Measurements from ENCODE around the gene FBXO30.

The FBXO30 gene

DNA sequence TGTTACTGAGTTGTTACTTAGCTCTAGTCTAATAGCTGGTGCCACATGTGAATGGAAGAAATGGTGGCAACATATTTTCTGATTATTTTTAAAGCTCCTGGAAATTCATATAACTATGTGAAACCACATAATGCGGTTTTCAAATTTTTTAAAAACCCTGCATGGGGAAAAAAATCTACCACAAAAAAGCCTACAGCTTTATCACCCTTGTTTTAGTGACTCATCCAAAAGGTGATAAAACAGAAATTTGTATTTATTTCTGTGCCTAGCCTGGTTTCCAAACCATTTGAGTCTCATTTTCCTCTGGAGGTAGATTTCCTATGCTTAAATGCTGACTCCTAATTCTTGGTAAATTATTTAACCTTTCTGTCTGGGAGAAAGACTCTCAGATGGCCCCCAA, 5.4 kb upstream of the FBXO30 start:
- DNase-seq (ENCODE audit: low spot score), result no peak
- Histone ChIP-seq H3K27ac (no peak overlapping the region), H3K4me3 (no peak overlapping the region)
- TF ChIP-seq, protein P1, sequence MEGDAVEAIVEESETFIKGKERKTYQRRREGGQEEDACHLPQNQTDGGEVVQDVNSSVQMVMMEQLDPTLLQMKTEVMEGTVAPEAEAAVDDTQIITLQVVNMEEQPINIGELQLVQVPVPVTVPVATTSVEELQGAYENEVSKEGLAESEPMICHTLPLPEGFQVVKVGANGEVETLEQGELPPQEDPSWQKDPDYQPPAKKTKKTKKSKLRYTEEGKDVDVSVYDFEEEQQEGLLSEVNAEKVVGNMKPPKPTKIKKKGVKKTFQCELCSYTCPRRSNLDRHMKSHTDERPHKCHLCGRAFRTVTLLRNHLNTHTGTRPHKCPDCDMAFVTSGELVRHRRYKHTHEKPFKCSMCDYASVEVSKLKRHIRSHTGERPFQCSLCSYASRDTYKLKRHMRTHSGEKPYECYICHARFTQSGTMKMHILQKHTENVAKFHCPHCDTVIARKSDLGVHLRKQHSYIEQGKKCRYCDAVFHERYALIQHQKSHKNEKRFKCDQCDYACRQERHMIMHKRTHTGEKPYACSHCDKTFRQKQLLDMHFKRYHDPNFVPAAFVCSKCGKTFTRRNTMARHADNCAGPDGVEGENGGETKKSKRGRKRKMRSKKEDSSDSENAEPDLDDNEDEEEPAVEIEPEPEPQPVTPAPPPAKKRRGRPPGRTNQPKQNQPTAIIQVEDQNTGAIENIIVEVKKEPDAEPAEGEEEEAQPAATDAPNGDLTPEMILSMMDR (IDR thresholded peaks at IDR 0.05), result no peak

GRCh38 chr6:145818796-145819195, 4.2 kb upstream of the FBXO30 start:
- no peak overlapping the region for H3K27ac ChIP-seq
- no peak for DNase-seq (ENCODE audit: low spot score)
- no peak overlapping the region for H3K4me3 ChIP-seq
- TF ChIP-seq, protein P1 (IDR thresholded peaks at IDR 0.05), result no peak

DNA sequence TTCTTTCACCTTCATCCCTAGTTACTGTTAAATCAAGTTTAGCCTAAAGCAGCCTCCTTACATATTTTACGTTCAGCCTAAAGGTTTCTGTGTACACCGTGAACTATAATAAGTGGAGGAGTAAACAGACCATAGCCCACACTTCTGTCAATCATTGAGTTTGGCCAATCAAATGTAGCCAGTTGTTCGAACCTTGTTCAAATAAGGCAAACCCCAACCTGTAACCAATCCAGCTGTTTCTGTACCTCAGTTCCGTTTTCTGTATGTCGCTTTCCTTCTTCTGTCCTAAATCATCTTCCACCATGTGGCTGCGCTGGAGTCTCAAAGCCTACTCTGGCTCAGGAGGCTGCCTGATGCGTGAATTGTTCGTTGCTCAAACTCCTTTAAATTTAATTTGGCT, 1.8 kb upstream of the FBXO30 start:
- H3K27ac ChIP-seq, result no peak overlapping the region
- H3K4me3 ChIP-seq, result no peak overlapping the region
- TF ChIP-seq, protein P1 (IDR thresholded peaks at IDR 0.05), result no peak
- no peak for DNase-seq (ENCODE audit: low spot score)

- DNase-seq (ENCODE audit: low spot score), result peak; percentile 84
- TF ChIP-seq, protein P1 (IDR thresholded peaks at IDR 0.05), result no peak
- peak overlapping the region; percentile 78 for H3K4me3 ChIP-seq
- H3K27ac ChIP-seq, result peak overlapping the region; percentile 94 to 98
Observed at GRCh38 chr6:145815309-145816274, 997 bp upstream of the FBXO30 start.

DNA sequence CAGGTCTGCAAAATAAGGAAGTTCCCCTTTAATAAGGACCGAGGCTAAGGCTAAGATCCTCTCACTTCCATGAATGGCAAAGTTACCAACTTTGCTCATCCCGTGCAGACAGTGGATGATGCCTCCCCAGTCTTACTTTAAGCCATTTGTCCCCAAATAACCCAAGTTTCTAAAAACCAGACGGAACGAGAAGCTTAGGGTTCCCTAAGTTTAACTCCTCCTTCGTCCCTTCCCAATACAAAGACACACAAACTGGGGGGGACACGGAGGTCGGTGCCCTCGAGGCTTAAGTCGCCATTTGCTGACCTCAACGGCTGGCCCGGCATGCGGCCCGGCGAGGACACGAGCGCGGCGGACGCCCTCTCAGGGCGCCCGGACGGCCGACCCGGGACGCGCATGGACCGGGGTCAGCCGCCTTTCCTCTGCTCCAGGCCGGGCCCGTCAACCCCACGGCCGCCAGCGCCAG, 527 bp downstream of the FBXO30 start:
- TF ChIP-seq, protein P1 (IDR thresholded peaks at IDR 0.05), result no peak
- DNase-seq (ENCODE audit: low spot score), result no peak

GRCh38 chr6:145813285-145814034, 1.1 kb downstream of the FBXO30 start:
- no peak for DNase-seq (ENCODE audit: low spot score)

More for the DNA sequence above, 527 bp downstream of the FBXO30 start:
- Histone ChIP-seq H3K4me3 (peak overlapping the region; percentile 78), H3K27ac (peak overlapping the region; percentile 94 to 98)

More at GRCh38 chr6:145813285-145814034, 1.1 kb downstream of the FBXO30 start:
- peak overlapping the region; percentile 78 for H3K4me3 ChIP-seq
- TF ChIP-seq, protein P1 (IDR thresholded peaks at IDR 0.05), result no peak
- peak overlapping the region; percentile 94 to 98 for H3K27ac ChIP-seq
